SU-DHL-6 (cell line): ENCODE data around the gene TBC1D1.

Source experiments
- H2AFZ ChIP-seq: fragments of 200-600 bp; sonication (generic); 2 replicates; pipeline ENCODE4 v1.6.1; 2014; ENCODE audit warnings: low read depth, mild to moderate bottlenecking, moderate library complexity, mixed read lengths, antibody characterized with exemption, low read length; ENCODE audit not compliant: severe bottlenecking
- H3F3A ChIP-seq: fragments of 200-600 bp; shearing (Covaris generic); 2 replicates; pipeline ENCODE4 v1.6.0; 2016; ENCODE audit warnings: antibody characterized with exemption, mild to moderate bottlenecking; ENCODE audit not compliant: insufficient read depth
- H3K27ac ChIP-seq: fragments of 200-600 bp; sonication (generic); 2 replicates; pipeline ENCODE4 v1.5.1; 2016; ENCODE audit warnings: low read depth, mild to moderate bottlenecking, low read length, moderate library complexity, mixed read lengths
- H3K27me3 ChIP-seq: fragments of 200-600 bp; sonication (generic), shearing (Covaris generic); 2 replicates; pipeline ENCODE4 v1.6.0; 2014; ENCODE audit warnings: mild to moderate bottlenecking, low read length
- H3K36me3 ChIP-seq: fragments of 200-600 bp; sonication (generic); 2 replicates; pipeline ENCODE4 v1.6.1; 2014; ENCODE audit warnings: mild to moderate bottlenecking, low read length, mixed read lengths
- H3K4me2 ChIP-seq: fragments of 300-600, 200-600 bp; shearing (Covaris generic), sonication (generic); 2 replicates; pipeline ENCODE4 v1.6.0; 2014; ENCODE audit warnings: low read length, low read depth, mild to moderate bottlenecking; ENCODE audit not compliant: poor library complexity, severe bottlenecking
- H3K4me3 ChIP-seq: fragments of 200-600 bp; sonication (generic); 2 replicates; pipeline ENCODE4 v1.5.1; 2014; ENCODE audit warnings: antibody characterized with exemption, low read length, mild to moderate bottlenecking, mixed read lengths; ENCODE audit not compliant: insufficient read depth, poor library complexity, severe bottlenecking
- H3K79me2 ChIP-seq: fragments of 200-600 bp; sonication (generic); 2 replicates; pipeline ENCODE4 v1.6.1; 2014; ENCODE audit warnings: mild to moderate bottlenecking, low read length, moderate library complexity; ENCODE audit not compliant: insufficient read depth
- H3K9ac ChIP-seq: fragments of 200-600 bp; sonication (generic); 2 replicates; pipeline ENCODE4 v1.7.0; 2014; ENCODE audit warnings: mild to moderate bottlenecking, low read length
- H3K9me2 ChIP-seq: fragments of 200-600 bp; sonication (generic); replicated peaks from 2 replicates; pipeline ENCODE4 v1.6.1; 2014; ENCODE audit warnings: low read length; ENCODE audit not compliant: insufficient read depth
- H3K9me3 ChIP-seq: fragments of 200-600 bp; sonication (generic); 2 replicates; pipeline ENCODE4 v1.6.1; 2014; ENCODE audit warnings: low read length, mixed read lengths; ENCODE audit not compliant: insufficient read depth
- H4K20me1 ChIP-seq: fragments of 200-600 bp; sonication (generic); 2 replicates; pipeline ENCODE4 v1.6.1; 2014; ENCODE audit warnings: low read depth, mild to moderate bottlenecking, antibody characterized with exemption, low read length, moderate library complexity, mixed read lengths
- CTCF ChIP-seq: fragments of 200-600 bp; sonication (generic); IDR thresholded peaks from one replicate; pipeline ENCODE4 v1.5.1; 2017; ENCODE audit warnings: antibody characterized with exemption, mild to moderate bottlenecking, low read length, moderate library complexity; ENCODE audit not compliant: insufficient read depth, poor library complexity, severe bottlenecking
- EZH2phosphoT487 ChIP-seq: fragments of 200-600 bp; sonication (generic), shearing (Covaris generic); conservative IDR thresholded peaks from 2 replicates; pipeline ENCODE4 v1.6.1; 2018; ENCODE audit warnings: mild to moderate bottlenecking, antibody characterized with exemption, low read length, moderate library complexity, mixed read lengths

TBC1D1 gene

GRCh38 chr4:38128478-38129459 lies 237.9 kb downstream of the TBC1D1 start:
- H4K20me1 ChIP-seq, result no peaks in the 10 kb centered on the region
- no peaks in the 10 kb centered on the region for H3F3A ChIP-seq
- H3K79me2 ChIP-seq, result no peaks in the 10 kb centered on the region
- TF ChIP-seq EZH2phosphoT487, result no peak
- TF ChIP-seq CTCF, result no peak
- no peaks in the 10 kb centered on the region for H3K9me2 ChIP-seq
- no peaks in the 10 kb centered on the region for H3K9me3 ChIP-seq
- no peak overlapping the region for H2AFZ ChIP-seq
- H3K27me3 ChIP-seq, result no peaks in the 10 kb centered on the region
- peaks cover 2% of the 10 kb centered on the region; the same call in 1 of the 2 replicates for H3K36me3 ChIP-seq
- no peak overlapping the region for H3K9ac ChIP-seq
- H3K4me3 ChIP-seq, result no peak overlapping the region
- H3K4me2 ChIP-seq, result no peak overlapping the region
- H3K27ac ChIP-seq, result no peak overlapping the region

GRCh38 chr4:38129460-38130227 lies 238.8 kb downstream of the TBC1D1 start:
- Histone ChIP-seq H4K20me1 (no peaks in the 10 kb centered on the region), H3K9me3 (no peaks in the 10 kb centered on the region), H3K36me3 (0 out of 2 replicates have a peak, but pooled peaks cover 2% of the 10 kb centered on the region), H3K79me2 (no peaks in the 10 kb centered on the region), H3K27ac (no peak overlapping the region), H3K27me3 (no peaks in the 10 kb centered on the region), H3K4me3 (no peak overlapping the region), H2AFZ (no peak overlapping the region), H3K9me2 (no peaks in the 10 kb centered on the region), H3K9ac (no peak overlapping the region), H3K4me2 (no peak overlapping the region), H3F3A (no peaks in the 10 kb centered on the region)
- no peak for TF ChIP-seq EZH2phosphoT487
- no peak for TF ChIP-seq CTCF

- Histone ChIP-seq H3K79me2 (no peaks in the 10 kb centered on the region), H3K27me3 (no peaks in the 10 kb centered on the region), H3K4me2 (no peak overlapping the region), H3K9me3 (no peaks in the 10 kb centered on the region), H4K20me1 (no peaks in the 10 kb centered on the region), H3K9ac (no peak overlapping the region), H3K9me2 (no peaks in the 10 kb centered on the region), H3K27ac (no peak overlapping the region), H3K36me3 (no peaks in the 10 kb centered on the region), H3K4me3 (no peak overlapping the region), H2AFZ (no peak overlapping the region), H3F3A (no peaks in the 10 kb centered on the region)
- TF ChIP-seq EZH2phosphoT487 (no peak), CTCF (no peak)
Measured at GRCh38 chr4:38130884-38131283, 240.0 kb downstream of the TBC1D1 start.
